Endothelial cell of umbilical vein (primary cell): ENCODE measurements around the gene HS3ST3A1. TPM values are rescaled to one million over a fixed set of nuclear protein-coding genes. Genes with fewer than 3 reads are reported as not detected.

Experiments
- BruUV-seq: library from RNA; stranded (reverse); fragments of 400-500 nt; replicated peaks from 2 replicates; lab custom pipeline; 2021; lab: Mats Ljungman, UMichigan
- CTCF ChIA-PET: fragments of 300-600, 350-600 bp; sonication (Branson Sonifier 250); formaldehyde crosslinking; loops from one replicate; lab custom pipeline; 2021; ENCODE audit warnings: antibody characterized with exemption, inconsistent platforms; lab: Charles Lee
- POLR2A ChIA-PET: fragments of 300-600, 350-600 bp; sonication (Branson Sonifier 250); formaldehyde crosslinking; loops from one replicate; lab custom pipeline; 2021; ENCODE audit warnings: antibody characterized with exemption, inconsistent platforms; lab: Charles Lee
- DNase-seq: peaks from one replicate; pipeline ENCODE4 v3.0.0-alpha.2; 2011; ENCODE audit warnings: low read depth, low spot score
- FAIRE-seq: peaks from 2 replicates; lab custom pipeline; 2011; peaks lifted over from hg19 to GRCh38; lab: Jason Lieb, UNC
- H2AFZ ChIP-seq: 2 replicates; pipeline ENCODE4 v1.6.0; 2012; ENCODE audit warnings: low read depth, low read length, control low read depth, inconsistent platforms
- H3K27ac ChIP-seq: 2 replicates; pipeline ENCODE4 v1.5.1; 2011; ENCODE audit warnings: low read depth, mild to moderate bottlenecking, control low read depth, low read length, moderate library complexity; ENCODE audit not compliant: insufficient read depth
- H3K27me3 ChIP-seq, 2 experiments: 2 replicates each; pipeline versions ENCODE4 v1.6.0 to v1.6.1; 2011; ENCODE audit warnings: low read length in 2 of 2, mixed read lengths in 1 of 2; ENCODE audit not compliant: control insufficient read depth in 2 of 2, insufficient read depth in 2 of 2
- H3K36me3 ChIP-seq, 2 experiments: 2 replicates in 1 of 2; 3 replicates in 1 of 2; pipeline ENCODE4 v1.5.1; 2011; ENCODE audit warnings: low read length in 2 of 2, mild to moderate bottlenecking in 1 of 2, moderate library complexity in 1 of 2; ENCODE audit not compliant: control insufficient read depth in 2 of 2, insufficient read depth in 2 of 2; ENCODE audit errors: extremely low read depth in 1 of 2
- H3K4me1 ChIP-seq: 3 replicates; pipeline ENCODE4 v1.5.1; 2011; ENCODE audit warnings: mild to moderate bottlenecking, low read length; ENCODE audit not compliant: control insufficient read depth, insufficient read depth; ENCODE audit errors: extremely low read depth
- H3K4me2 ChIP-seq: 2 replicates; pipeline ENCODE4 v1.6.1; 2011; ENCODE audit warnings: low read length, control low read depth, mixed read lengths; ENCODE audit not compliant: insufficient read depth
- H3K4me3 ChIP-seq, 3 experiments: fragments of 200-600 bp in 1 of 3; sonication (generic), shearing (Covaris generic) in 1 of 3; replicated peaks in 1 of 3; 2 replicates each; pipeline ENCODE4 v1.5.1; 2011 to 2016; ENCODE audit warnings: control low read depth in 3 of 3, low read length in 3 of 3, mild to moderate bottlenecking in 2 of 3, inconsistent platforms in 1 of 3, low read depth in 1 of 3, moderate library complexity in 1 of 3; ENCODE audit not compliant: insufficient read depth in 1 of 3
- H3K79me2 ChIP-seq: 2 replicates; pipeline ENCODE4 v1.6.0; 2012; ENCODE audit warnings: low read length, inconsistent platforms; ENCODE audit not compliant: control insufficient read depth, insufficient read depth
- H3K9ac ChIP-seq: replicated peaks from 2 replicates; pipeline ENCODE3; 2011; ENCODE audit warnings: low read length, control low read depth; ENCODE audit not compliant: insufficient read depth; ENCODE audit errors: extremely low read depth
- H3K9me1 ChIP-seq: replicated peaks from 3 replicates; pipeline ENCODE4 v1.6.0; 2011; ENCODE audit warnings: mild to moderate bottlenecking, low read length; ENCODE audit not compliant: control insufficient read depth, insufficient read depth; ENCODE audit errors: extremely low read depth
- H3K9me3 ChIP-seq: replicated peaks from 2 replicates; pipeline ENCODE4 v1.5.1; 2012; ENCODE audit warnings: low read length, inconsistent platforms; ENCODE audit not compliant: control insufficient read depth, insufficient read depth
- H4K20me1 ChIP-seq: replicated peaks from 2 replicates; pipeline ENCODE3; 2011; ENCODE audit warnings: mild to moderate bottlenecking, low read length; ENCODE audit not compliant: control insufficient read depth, insufficient read depth; ENCODE audit errors: extremely low read depth
- EZH2 ChIP-seq: IDR thresholded peaks from 2 replicates; pipeline ENCODE4 v1.6.1; 2012; ENCODE audit warnings: borderline replicate concordance, low read depth, mild to moderate bottlenecking, moderate library complexity, low read length, inconsistent platforms; ENCODE audit not compliant: severe bottlenecking
- FOS ChIP-seq: IDR thresholded peaks from 2 replicates; pipeline ENCODE4 v1.6.1; 2011; ENCODE audit warnings: mild to moderate bottlenecking, low read length, moderate library complexity, borderline replicate concordance; ENCODE audit not compliant: insufficient read depth
- GATA2 ChIP-seq: IDR thresholded peaks from 2 replicates; pipeline ENCODE4 v1.7.0; 2011; ENCODE audit warnings: low read depth, mild to moderate bottlenecking, moderate library complexity, mixed read lengths, low read length; ENCODE audit not compliant: insufficient read length, insufficient read depth
- JUN ChIP-seq: IDR thresholded peaks from 2 replicates; pipeline ENCODE4 v1.6.1; 2011; ENCODE audit warnings: borderline replicate concordance, low read depth; ENCODE audit not compliant: insufficient read length, insufficient read depth
- MYC ChIP-seq: IDR thresholded peaks from one replicate; pipeline ENCODE4 v1.6.1; 2011; ENCODE audit warnings: mild to moderate bottlenecking, low read depth, low read length
- POLR2A ChIP-seq: IDR thresholded peaks from 2 replicates; pipeline ENCODE4 v1.6.1; 2012; ENCODE audit warnings: low read depth, mild to moderate bottlenecking, control low read depth, low read length
- POLR2AphosphoS5 ChIP-seq: IDR thresholded peaks from 2 replicates; pipeline ENCODE4 v1.6.1; 2012; ENCODE audit warnings: low read depth, mild to moderate bottlenecking, control low read depth, low read length, moderate library complexity; ENCODE audit not compliant: insufficient read depth
- dilution Hi-C: fragments of 300-500 bp; cut with MboI; formaldehyde crosslinking; loops from one replicate; pipeline ENCODE4 v1.15.0; 2019; ENCODE audit warnings: low sequenced_read_pairs; ENCODE audit not compliant: extremely low pct_ligation_motif_present
- intact Hi-C: fragments of 100-400 bp; cut with micrococcal nuclease; formaldehyde crosslinking; loops from one replicate; pipeline ENCODE4 v1.10.0; 2022
- polyA plus RNA-seq, 4 experiments: library from polyadenylated mRNA; depleted of rRNA in 3 of 4; stranded (reverse) in 3 of 4; unstranded in 1 of 4; fragments of >200 nt; gene quantifications; 2 replicates each; pipeline versions ENCODE4 v1.2.1 to v1.2.3, GENCODE V29; 2011 to 2012; ENCODE audit warnings: missing spikeins in 1 of 4
- total RNA-seq: library from RNA; stranded (reverse); gene quantifications from 2 replicates; pipeline ENCODE4 v1.2.3, GENCODE V29; 2021
- TF ChIP-seq, protein P1 (sequence below): IDR thresholded peaks from 2 replicates; pipeline ENCODE4 v1.6.1; 2011; ENCODE audit not compliant: insufficient read depth, insufficient read length
- TF ChIP-seq, protein P2 (sequence below), 2 donors: IDR thresholded peaks; 1 replicate in 1 of 2; 2 replicates in 1 of 2; pipeline ENCODE4 v1.5.1; 2011; ENCODE audit warnings: low read length in 2 of 2, mild to moderate bottlenecking in 2 of 2, moderate library complexity in 2 of 2, control low read depth in 1 of 2, inconsistent platforms in 1 of 2, low read depth in 1 of 2; ENCODE audit not compliant: insufficient read depth in 1 of 2; ENCODE audit errors: extremely low read depth in 1 of 2

Gene HS3ST3A1
- total and polyA plus RNA-seq, 2 donors (not counting 3 experiments of a cell fraction or from before 2014, with no cell fraction given): not detected

DNA sequence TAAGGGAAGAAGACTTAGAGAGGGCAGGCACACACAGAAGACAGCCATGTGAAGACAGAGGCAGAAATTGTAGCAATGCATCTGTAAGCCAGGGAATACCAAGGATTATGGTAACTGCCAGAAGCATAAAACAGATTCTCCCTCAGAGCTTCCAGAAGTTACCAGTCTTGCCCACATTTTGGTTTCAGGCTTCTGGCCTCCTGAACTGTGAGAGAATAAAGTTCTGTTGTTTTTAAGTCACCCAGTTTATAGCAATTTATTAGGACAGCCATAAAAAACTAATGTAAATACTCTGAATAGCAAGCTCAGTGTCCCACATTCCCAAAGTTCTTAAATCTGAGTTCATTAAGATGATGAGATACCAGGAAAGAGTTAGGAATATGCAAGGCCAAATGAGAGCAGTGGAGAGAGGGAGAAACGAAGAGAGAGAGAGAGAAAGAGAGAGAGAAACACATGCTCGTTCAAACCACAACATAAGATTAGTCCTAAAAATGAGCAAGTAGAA, 123.4 kb downstream of the HS3ST3A1 start:
- Histone ChIP-seq H3K4me2 (no peak overlapping the region), H3K9me1 (no peaks in the 10 kb centered on the region), H3K9ac (no peak overlapping the region), H3K4me1 (no peaks in the 10 kb centered on the region), H2AFZ (no peak overlapping the region), H4K20me1 (no peaks in the 10 kb centered on the region), H3K36me3 (no peaks in the 10 kb centered on the region), H3K79me2 (no peaks in the 10 kb centered on the region), H3K4me3 (no peak overlapping the region), H3K27me3 (no peaks in the 10 kb centered on the region), H3K27ac (no peak overlapping the region), H3K9me3 (peaks cover 4% of the 10 kb centered on the region)
- dilution Hi-C loops: no loop called here
- intact Hi-C loops: no loop called here
- FAIRE-seq (no peak), DNase-seq (no peak)
- ChIA-PET CTCF (no interaction called here), POLR2A (no interaction called here)
- no TSS peak for BruUV-seq
- TF ChIP-seq GATA2 (no peak), FOS (no peak), EZH2 (no peak), POLR2AphosphoS5 (no peak), JUN (no peak), MYC (no peak), POLR2A (no peak)
- TF ChIP-seq, protein P1, sequence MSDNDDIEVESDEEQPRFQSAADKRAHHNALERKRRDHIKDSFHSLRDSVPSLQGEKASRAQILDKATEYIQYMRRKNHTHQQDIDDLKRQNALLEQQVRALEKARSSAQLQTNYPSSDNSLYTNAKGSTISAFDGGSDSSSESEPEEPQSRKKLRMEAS: no peak
- TF ChIP-seq, protein P2, sequence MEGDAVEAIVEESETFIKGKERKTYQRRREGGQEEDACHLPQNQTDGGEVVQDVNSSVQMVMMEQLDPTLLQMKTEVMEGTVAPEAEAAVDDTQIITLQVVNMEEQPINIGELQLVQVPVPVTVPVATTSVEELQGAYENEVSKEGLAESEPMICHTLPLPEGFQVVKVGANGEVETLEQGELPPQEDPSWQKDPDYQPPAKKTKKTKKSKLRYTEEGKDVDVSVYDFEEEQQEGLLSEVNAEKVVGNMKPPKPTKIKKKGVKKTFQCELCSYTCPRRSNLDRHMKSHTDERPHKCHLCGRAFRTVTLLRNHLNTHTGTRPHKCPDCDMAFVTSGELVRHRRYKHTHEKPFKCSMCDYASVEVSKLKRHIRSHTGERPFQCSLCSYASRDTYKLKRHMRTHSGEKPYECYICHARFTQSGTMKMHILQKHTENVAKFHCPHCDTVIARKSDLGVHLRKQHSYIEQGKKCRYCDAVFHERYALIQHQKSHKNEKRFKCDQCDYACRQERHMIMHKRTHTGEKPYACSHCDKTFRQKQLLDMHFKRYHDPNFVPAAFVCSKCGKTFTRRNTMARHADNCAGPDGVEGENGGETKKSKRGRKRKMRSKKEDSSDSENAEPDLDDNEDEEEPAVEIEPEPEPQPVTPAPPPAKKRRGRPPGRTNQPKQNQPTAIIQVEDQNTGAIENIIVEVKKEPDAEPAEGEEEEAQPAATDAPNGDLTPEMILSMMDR (IDR thresholded peaks at IDR 0.05; ENCODE audit: extremely low read depth in 1 of 2, insufficient read depth in 1 of 2, low read depth in 1 of 2, low read length in 2 of 2): no peak
